ENCODE data around the gene ETS1. TPM values are rescaled to one million over a fixed set of nuclear protein-coding genes. Genes with fewer than 3 reads are reported as not detected.

Gene ETS1
- total RNA-seq, 1 experiment from 2014 or later = 53.8 TPM

GRCh38 chr11:128610721-128611617, 23.6 kb upstream of the ETS1 start:
- no peaks in the 10 kb centered on the region for H3K36me3 ChIP-seq
- H3K27me3 ChIP-seq (replicated peaks) = no peaks in the 10 kb centered on the region
- H3K4me3 ChIP-seq = no peak overlapping the region
- H3K4me1 ChIP-seq (replicated peaks) = no peaks in the 10 kb centered on the region
- no peaks in the 10 kb centered on the region for H3K9me3 ChIP-seq (replicated peaks)
- no peak for DNase-seq (ENCODE audit: low read depth in 1 of 2, low spot score in 2 of 2)
- H3K27ac ChIP-seq = no peak overlapping the region

GRCh38 chr11:128609785-128610184, 22.4 kb upstream of the ETS1 start:
- no peak overlapping the region for H3K27ac ChIP-seq
- H3K36me3 ChIP-seq = no peaks in the 10 kb centered on the region
- H3K27me3 ChIP-seq (replicated peaks) = no peaks in the 10 kb centered on the region
- no peaks in the 10 kb centered on the region for H3K4me1 ChIP-seq (replicated peaks)
- no peak for DNase-seq (ENCODE audit: low read depth in 1 of 2, low spot score in 2 of 2)
- H3K9me3 ChIP-seq (replicated peaks) = no peaks in the 10 kb centered on the region
- no peak overlapping the region for H3K4me3 ChIP-seq

DNA sequence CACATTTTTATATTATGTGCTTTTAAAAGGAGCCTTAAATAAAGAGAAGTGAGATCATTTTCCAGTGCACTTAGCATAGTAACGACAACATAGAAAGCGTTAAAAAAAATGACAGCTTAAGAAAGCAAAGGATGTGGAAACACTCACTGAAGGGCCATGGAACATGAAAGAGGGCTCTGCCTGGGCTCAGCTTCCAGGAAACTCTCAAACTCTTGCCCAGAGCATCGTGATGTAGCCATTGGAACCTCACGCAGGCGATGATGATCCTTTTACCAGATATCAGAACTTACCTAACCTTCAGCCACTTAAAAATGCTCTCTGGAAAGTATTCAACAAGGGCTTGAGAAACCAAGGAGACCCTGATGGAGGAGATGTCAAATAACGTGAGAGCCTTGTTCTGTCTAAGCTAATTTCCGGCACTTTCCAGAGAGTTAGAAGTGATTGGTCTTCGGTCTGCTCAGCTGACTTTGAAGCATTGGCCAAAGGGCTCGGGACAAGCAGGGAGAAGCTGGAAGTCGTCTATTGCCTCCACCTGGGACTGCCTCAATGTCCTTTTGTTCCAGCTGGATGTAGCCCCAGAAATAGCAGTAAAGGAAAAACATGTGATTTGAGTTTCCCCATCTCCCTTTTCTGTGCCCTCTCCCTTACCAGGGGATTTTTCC, 21.5 kb upstream of the ETS1 start:
- Histone ChIP-seq H3K27me3 (replicated peaks) (no peaks in the 10 kb centered on the region), H3K27ac (no peak overlapping the region), H3K4me3 (no peak overlapping the region), H3K36me3 (no peaks in the 10 kb centered on the region), H3K9me3 (replicated peaks) (no peaks in the 10 kb centered on the region), H3K4me1 (replicated peaks) (no peaks in the 10 kb centered on the region)
- DNase-seq (ENCODE audit: low read depth in 1 of 2, low spot score in 2 of 2) = no peak

- H3K36me3 ChIP-seq = no peaks in the 10 kb centered on the region
Observed at GRCh38 chr11:128607819-128608218, 20.5 kb upstream of the ETS1 start.

DNA sequence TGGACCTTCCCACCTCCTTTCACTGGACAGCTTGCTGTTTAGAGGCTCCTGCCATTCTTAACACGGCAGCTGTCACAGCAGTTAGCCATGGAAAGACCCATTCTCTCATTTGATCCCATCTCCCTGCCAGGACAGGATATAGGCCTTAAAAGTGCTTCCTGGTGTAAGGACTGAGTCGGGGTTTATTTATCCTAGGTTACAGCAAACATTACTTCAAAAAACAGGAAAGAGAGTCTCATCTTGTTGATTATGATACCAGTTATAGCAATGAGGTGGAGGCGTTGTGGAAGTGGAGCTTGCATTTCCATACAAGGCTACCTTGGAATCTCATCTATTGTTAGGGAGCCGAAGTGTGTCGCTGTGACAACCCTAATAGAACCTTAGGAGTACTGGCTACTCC, 17.4 kb upstream of the ETS1 start:
- H3K36me3 ChIP-seq = no peaks in the 10 kb centered on the region
- H3K9me3 ChIP-seq (replicated peaks) = no peaks in the 10 kb centered on the region
- H3K27me3 ChIP-seq (replicated peaks) = no peaks in the 10 kb centered on the region
- H3K4me1 ChIP-seq (replicated peaks) = no peaks in the 10 kb centered on the region
- H3K27ac ChIP-seq = no peak overlapping the region
- no peak overlapping the region for H3K4me3 ChIP-seq
- no peak for DNase-seq (ENCODE audit: low read depth in 1 of 2, low spot score in 2 of 2)

More at GRCh38 chr11:128607819-128608218, 20.5 kb upstream of the ETS1 start:
- Histone ChIP-seq H3K27me3 (replicated peaks) (no peaks in the 10 kb centered on the region), H3K27ac (no peak overlapping the region), H3K4me1 (replicated peaks) (no peaks in the 10 kb centered on the region), H3K9me3 (replicated peaks) (no peaks in the 10 kb centered on the region), H3K4me3 (no peak overlapping the region)
- DNase-seq (ENCODE audit: low read depth in 1 of 2, low spot score in 2 of 2) = no peak

DNA sequence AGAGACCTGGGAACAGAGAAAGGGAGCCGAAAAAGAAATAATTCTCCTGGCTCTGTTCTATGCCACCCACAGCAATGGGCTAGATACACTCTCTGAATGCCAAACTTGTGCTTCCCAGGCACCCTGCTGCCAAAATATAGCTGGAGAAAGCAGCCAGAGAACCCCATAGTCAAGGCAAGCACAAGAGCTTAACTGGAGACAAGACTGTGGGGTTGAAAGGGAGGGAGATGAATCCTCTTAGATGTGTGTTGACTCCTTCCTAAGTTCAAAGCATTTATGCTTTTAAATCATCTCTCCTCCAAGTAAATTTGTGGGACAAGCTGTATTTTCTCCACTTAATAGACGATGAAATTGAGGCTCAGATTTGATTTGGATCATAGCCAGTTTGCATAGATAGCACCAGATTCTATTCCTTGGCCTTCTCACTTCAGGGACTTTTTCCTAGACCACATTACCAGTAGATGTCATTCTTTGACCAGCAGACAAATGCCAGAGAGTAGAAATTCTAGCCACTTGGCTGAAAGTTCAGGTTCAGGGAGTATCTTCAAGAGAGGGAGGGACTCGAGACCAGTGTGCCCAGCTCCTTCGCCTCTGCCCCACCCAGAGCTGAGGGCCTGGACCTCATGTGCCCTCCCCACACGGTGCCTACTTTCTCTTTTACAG, 16.5 kb upstream of the ETS1 start:
- H3K9me3 ChIP-seq (replicated peaks) = no peaks in the 10 kb centered on the region
- no peak overlapping the region for H3K4me3 ChIP-seq
- H3K27ac ChIP-seq = no peak overlapping the region
- H3K4me1 ChIP-seq (replicated peaks) = no peaks in the 10 kb centered on the region
- no peaks in the 10 kb centered on the region for H3K36me3 ChIP-seq
- no peak for DNase-seq (ENCODE audit: low read depth in 1 of 2, low spot score in 2 of 2)
- no peaks in the 10 kb centered on the region for H3K27me3 ChIP-seq (replicated peaks)

DNA sequence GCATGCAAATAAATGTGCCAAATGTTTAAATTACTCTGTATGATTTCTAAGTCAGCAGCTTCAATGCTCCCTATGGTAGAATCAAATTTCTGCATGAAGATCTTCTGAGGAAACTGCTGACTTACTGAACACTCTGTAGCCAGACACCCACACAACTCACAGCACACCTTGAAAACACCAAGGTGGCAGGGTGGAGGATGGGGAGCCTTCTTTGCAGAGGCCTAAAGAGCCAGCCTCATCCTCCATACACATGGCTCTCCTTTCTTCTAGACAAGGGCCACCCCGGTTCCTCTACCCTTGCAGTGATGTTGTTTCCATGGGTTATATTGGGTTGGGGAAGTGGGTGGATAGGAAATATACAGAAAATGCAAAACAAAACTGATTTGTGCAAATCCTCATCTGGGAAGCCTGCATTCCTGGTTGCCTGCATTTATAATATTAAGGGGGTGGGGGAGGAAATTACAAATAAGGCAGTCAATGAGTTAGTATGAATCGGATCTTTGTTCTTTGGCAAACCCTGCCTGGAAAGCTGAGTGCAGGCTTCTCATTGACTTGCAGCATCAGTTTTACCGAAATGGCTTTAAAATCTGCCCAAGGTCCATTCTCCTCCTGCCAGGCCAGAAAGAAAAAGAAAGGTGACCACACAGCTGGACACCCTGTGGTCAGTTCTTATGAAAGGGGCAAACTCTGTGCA, 15.8 kb upstream of the ETS1 start:
- H3K4me1 ChIP-seq (replicated peaks) = no peaks in the 10 kb centered on the region
- H3K4me3 ChIP-seq = no peak overlapping the region
- no peak overlapping the region for H3K27ac ChIP-seq
- DNase-seq (ENCODE audit: low read depth in 1 of 2, low spot score in 2 of 2) = no peak
- no peaks in the 10 kb centered on the region for H3K36me3 ChIP-seq
- H3K9me3 ChIP-seq (replicated peaks) = no peaks in the 10 kb centered on the region
- no peaks in the 10 kb centered on the region for H3K27me3 ChIP-seq (replicated peaks)

- no peak overlapping the region for H3K27ac ChIP-seq
- no peak for DNase-seq (ENCODE audit: low read depth in 1 of 2, low spot score in 2 of 2)
- H3K4me3 ChIP-seq = no peak overlapping the region
- no peaks in the 10 kb centered on the region for H3K9me3 ChIP-seq (replicated peaks)
- H3K36me3 ChIP-seq = no peaks in the 10 kb centered on the region
- 0 out of 2 replicates have a peak, but pooled peaks cover 4% of the 10 kb centered on the region for H3K4me1 ChIP-seq (replicated peaks)
- H3K27me3 ChIP-seq (replicated peaks) = no peaks in the 10 kb centered on the region
Observed at GRCh38 chr11:128599729-128600128, 12.4 kb upstream of the ETS1 start.

GRCh38 chr11:128598506-128599150, 11.3 kb upstream of the ETS1 start:
- Histone ChIP-seq H3K4me3 (no peak overlapping the region), H3K27me3 (replicated peaks) (no peaks in the 10 kb centered on the region)
- no peak for DNase-seq (ENCODE audit: low read depth in 1 of 2, low spot score in 2 of 2)

DNA sequence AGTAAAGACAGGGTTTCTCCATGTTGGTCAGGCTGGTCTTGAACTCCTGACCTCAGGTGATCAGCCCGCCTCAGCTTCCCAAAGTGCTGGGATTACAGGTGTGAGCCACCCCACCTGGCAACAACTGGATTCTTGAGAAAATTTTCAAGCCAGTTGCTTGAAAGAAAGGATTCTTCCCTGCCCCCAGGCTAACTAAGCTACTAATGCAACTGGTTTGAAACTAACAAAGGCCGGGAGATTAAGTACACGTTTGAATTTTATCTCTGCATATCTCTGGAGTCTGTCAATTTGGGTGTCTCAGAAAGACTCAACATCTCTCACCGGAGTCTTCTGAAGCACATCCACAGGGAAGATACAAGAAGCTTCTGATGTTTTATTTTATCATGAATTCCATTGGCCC, 10.7 kb upstream of the ETS1 start:
- H3K4me1 ChIP-seq (replicated peaks) = 0 out of 2 replicates have a peak, but pooled peaks cover 4% of the 10 kb centered on the region
- no peak for DNase-seq (ENCODE audit: low read depth in 1 of 2, low spot score in 2 of 2)

More at GRCh38 chr11:128598506-128599150, 11.3 kb upstream of the ETS1 start:
- H3K36me3 ChIP-seq = no peaks in the 10 kb centered on the region
- H3K27ac ChIP-seq = no peak overlapping the region
- H3K9me3 ChIP-seq (replicated peaks) = no peaks in the 10 kb centered on the region
- H3K4me1 ChIP-seq (replicated peaks) = 0 out of 2 replicates have a peak, but pooled peaks cover 4% of the 10 kb centered on the region

DNA sequence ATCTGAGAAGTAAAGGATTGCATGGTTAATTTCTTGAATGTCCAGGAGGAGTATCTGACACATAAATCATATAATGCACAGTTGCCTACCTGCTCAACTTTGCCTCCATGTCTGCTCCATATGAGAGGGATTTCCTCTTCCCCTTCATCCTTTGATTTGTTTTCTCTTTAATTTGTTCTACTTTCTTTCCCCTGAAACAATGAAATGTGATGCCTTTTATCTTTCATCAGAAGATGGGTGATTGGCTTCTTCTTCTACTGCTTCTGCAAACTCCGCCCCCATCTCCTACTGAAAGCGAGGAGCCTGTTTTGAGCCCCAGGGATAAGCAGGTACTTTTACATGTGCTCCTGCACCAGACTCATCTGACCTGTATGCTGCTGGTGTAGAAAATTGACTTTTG, 9.9 kb upstream of the ETS1 start:
- no peak for DNase-seq (ENCODE audit: low read depth in 1 of 2, low spot score in 2 of 2)
- H3K36me3 ChIP-seq = no peaks in the 10 kb centered on the region
- H3K4me3 ChIP-seq = no peak overlapping the region
- H3K27ac ChIP-seq = no peak overlapping the region
- no peaks in the 10 kb centered on the region for H3K9me3 ChIP-seq (replicated peaks)
- 0 out of 2 replicates have a peak, but pooled peaks cover 4% of the 10 kb centered on the region for H3K4me1 ChIP-seq (replicated peaks)
- H3K27me3 ChIP-seq (replicated peaks) = no peaks in the 10 kb centered on the region

More for the DNA sequence above, 10.7 kb upstream of the ETS1 start:
- Histone ChIP-seq H3K27me3 (replicated peaks) (no peaks in the 10 kb centered on the region), H3K36me3 (no peaks in the 10 kb centered on the region), H3K27ac (no peak overlapping the region), H3K9me3 (replicated peaks) (no peaks in the 10 kb centered on the region), H3K4me3 (no peak overlapping the region)

GRCh38 chr11:128596250-128596649, 8.9 kb upstream of the ETS1 start:
- Histone ChIP-seq H3K36me3 (no peaks in the 10 kb centered on the region), H3K4me3 (no peak overlapping the region), H3K27ac (no peak overlapping the region), H3K9me3 (replicated peaks) (no peaks in the 10 kb centered on the region), H3K4me1 (replicated peaks) (0 out of 2 replicates have a peak, but pooled peaks cover 4% of the 10 kb centered on the region), H3K27me3 (replicated peaks) (no peaks in the 10 kb centered on the region)
- no peak for DNase-seq (ENCODE audit: low read depth in 1 of 2, low spot score in 2 of 2)

- Histone ChIP-seq H3K9me3 (replicated peaks) (no peaks in the 10 kb centered on the region), H3K27ac (no peak overlapping the region), H3K4me3 (no peak overlapping the region), H3K36me3 (no peaks in the 10 kb centered on the region), H3K27me3 (replicated peaks) (no peaks in the 10 kb centered on the region), H3K4me1 (replicated peaks) (0 out of 2 replicates have a peak, but pooled peaks cover 4% of the 10 kb centered on the region)
- DNase-seq (ENCODE audit: low read depth in 1 of 2, low spot score in 2 of 2) = no peak
Observed at GRCh38 chr11:128595775-128596174, 8.4 kb upstream of the ETS1 start.

Data from SJSA1 (cell line).